B cell (primary cell): Measurements from ENCODE around the gene CCNYL1.

Source experiments
- CTCF ChIP-seq: fragments of 200-600 bp; IDR thresholded peaks from one replicate; pipeline ENCODE4 v1.8.0; 2022; ENCODE audit warnings: antibody characterized with exemption, mild to moderate bottlenecking
- EZH2 ChIP-seq: IDR thresholded peaks from 2 replicates; pipeline ENCODE4 v1.6.1; 2012; ENCODE audit warnings: borderline replicate concordance, low read depth, mild to moderate bottlenecking, moderate library complexity, low read length; ENCODE audit not compliant: insufficient read depth, poor library complexity, severe bottlenecking

- TF ChIP-seq CTCF, result no peak
- no peak for TF ChIP-seq EZH2
These were observed 48.5 kb downstream of the CCNYL1 start for GRCh38 chr2:207759890-207760289.
